Measurements from ENCODE around the gene RCBTB1.

Gene RCBTB1

DNA sequence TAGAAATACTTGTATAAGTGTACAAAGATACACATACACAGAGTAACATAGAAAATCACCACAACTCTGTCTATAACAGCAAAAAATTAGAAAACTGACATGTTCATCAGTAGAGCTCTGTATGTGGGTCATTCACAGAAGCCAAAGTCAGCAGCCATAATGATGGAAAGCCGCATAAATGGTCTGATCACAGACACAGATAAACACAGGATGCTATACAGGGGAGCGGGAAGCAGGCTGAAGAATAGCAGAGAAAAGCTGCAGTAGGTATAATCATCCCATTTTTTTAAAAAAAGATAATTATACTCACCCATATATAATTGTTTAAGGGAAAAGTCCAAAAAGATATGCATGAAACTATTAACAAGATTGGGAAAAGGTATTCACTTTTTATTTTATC is 31.5 kb downstream of the RCBTB1 start:
- no peak for DNase-seq

DNA sequence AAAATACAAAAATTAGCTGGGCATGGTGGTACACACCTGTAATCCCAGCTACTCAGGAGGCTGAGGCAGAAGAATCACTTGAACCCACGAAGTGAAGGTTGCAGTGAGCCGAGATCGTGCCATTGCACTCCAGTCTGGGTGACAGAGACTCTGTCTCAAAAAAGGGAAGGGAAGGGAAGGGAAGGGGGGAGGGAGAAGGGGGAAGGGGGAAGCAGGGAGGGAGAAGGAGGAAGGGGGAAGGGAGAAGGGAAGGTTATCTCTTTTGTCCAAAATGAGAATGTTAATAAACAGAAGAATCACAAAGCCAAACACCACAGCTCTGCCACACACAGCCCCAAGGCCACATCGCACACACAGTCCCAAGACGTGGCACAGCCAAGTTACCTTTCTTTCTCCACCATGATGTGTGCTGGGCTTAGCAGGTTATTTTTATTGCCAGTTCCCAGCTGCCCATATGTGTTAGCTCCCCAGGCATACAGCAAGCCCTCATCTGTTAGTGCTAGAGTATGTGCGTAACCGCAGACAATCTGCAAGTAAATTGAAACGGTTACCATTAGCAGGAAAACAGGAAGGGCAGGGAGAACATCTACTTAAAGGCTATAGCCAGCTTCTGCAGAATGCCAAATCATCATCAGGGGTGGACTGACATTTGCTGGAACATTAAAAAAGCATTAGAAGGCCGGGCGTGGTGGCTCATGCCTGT is 34.3 kb downstream of the RCBTB1 start:
- DNase-seq = no peak

DNA sequence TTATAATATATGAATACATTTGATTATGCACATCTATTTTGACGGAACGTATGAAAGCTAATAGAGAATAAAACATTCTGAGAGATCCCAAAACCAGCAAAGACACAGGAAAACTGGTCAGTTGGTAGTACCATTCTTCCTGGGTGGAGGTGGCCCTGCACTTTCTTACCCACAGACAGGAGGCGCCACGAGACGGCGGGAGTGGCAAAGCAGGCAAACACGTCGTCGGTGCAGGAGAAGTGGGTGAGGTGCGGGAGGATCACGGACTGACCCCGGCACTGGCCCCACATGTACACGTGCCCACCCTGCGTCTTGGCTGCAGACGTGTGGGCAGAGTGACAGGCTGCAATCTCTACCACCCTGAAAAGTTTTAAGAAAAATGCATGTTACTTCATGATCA is 36.1 kb downstream of the RCBTB1 start:
- DNase-seq = no peak

DNA sequence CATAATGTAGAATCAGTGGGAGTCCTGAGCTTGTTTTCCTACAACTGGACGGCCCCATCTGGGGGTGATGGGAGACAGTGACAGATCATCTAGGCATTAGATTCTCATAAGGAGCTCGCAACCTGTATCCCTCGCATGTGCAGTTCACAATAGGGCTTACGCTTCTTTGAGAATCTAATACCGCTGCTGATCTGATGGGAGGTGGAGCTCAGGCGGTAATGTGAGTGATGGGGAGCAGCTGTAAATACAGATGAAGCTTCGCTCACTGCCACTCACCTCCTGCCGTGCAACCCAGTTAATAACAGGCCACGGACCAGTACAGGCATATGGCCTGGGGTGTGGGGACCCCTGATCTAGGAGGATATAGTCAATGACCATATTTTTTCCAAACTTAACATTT is 38.8 kb downstream of the RCBTB1 start:
- DNase-seq = no peak

DNA sequence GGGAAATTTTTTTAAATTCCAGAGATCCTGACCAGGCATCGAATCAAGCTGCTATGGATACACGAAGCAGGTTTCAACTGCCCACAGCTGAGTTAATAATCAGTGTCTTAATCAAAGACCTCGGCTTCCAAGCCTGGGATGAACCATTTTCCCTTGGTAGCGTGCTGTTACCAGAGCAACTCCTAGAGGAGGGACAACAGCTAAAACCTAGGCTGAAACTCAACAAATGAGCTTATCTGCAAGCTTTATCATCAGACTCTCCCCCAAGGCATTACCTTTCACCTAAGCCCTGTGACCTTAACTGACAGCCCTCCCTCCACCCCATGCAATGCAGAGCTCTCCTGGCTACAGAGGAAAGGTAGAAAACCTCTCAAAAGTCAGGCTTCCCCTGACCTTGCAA is 39.7 kb downstream of the RCBTB1 start:
- DNase-seq = no peak

DNA sequence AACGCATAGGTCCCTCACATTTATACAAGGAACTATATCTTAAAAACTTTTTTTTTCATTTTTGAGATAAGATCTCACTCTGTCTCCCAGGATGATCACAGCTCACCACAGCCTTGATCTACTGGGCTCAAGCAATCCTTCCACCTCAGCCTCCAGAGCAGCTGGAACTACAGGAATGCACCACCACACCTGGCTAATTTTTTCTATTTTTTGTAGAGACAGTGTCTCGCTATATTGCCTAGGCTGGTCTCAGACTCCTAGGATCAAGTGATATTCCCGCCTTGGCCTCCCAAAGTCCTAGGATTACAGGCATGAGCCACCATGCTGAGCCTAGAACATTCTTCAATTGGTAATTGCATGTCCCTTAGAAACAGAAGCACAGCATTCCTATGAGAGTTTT is 41.7 kb downstream of the RCBTB1 start:
- DNase-seq = no peak

DNA sequence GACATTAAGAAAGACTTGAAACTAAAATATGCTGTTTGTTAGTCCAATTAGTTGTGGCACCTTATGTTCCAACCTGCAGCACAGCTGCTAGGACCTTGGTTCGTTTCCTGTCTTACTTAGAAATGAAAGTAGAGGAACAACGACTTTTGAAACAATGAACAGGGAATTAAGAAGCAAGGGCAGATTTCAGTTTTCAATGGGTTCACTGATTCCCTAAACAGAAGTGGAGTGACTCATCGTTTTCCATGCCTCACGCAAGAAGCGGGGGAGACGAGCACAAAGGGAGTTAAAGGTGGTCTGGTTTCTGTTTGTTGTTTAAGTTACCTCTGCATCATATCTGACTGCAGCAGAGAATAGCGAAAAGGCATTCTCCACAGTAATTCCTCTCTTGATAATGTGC is 44.8 kb downstream of the RCBTB1 start:
- no peak for DNase-seq

DNA sequence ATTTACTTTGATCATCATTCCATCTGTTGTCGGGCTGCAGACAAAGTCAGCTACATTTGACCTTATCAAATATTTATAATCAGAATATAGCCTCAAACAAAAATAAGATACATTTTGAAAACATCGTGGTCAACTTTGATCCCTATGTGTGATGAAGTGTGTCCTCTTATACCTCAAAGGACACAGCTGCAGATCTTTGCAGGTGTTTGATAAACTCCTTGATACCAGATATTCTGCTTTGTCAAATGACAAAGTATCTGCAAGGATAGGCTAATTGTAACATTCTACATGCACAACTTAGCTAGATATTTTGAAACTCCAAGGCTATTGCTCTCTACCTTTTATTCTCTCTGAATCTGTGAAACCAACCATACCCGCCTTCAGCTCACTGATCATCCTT is 45.6 kb downstream of the RCBTB1 start:
- no peak for DNase-seq

DNA sequence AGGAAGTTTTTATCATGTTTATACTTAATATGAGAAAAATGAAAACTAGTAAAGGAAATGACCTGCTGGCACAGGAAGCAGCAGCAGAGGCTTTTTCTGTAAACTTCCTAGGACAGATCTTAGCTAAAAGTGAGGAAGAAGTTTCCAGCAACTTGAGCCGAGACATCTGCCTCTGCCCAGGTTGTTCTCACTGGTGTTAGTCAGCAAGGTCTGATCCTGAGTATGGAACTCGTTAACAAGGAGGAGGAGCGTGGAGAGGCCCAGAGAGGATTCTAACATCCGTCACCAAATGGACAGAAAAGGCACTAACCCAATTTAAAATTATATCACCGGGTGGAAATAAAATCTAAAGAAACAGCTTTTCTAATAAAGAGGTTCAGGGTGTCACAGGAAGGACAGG is 46.0 kb downstream of the RCBTB1 start:
- DNase-seq = no peak

DNA sequence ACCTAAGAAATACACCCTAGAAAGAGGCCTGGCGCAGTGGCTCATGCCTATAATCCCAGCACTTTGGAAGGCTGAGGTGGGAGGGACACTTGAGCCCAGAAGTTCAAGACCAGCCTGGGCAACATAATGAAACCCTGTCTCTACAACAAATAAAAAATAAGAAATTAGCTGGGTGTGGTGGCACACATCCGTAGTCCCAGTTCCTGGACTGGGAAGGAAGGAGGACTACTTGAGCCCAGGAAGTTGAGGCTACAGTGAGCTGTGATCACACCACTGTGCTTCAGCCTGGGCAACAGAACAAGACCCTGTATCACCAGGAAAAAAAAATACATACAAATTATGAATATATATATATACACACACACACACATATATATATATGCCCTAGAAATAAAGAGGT is 47.0 kb downstream of the RCBTB1 start:
- no peak for DNase-seq

DNA sequence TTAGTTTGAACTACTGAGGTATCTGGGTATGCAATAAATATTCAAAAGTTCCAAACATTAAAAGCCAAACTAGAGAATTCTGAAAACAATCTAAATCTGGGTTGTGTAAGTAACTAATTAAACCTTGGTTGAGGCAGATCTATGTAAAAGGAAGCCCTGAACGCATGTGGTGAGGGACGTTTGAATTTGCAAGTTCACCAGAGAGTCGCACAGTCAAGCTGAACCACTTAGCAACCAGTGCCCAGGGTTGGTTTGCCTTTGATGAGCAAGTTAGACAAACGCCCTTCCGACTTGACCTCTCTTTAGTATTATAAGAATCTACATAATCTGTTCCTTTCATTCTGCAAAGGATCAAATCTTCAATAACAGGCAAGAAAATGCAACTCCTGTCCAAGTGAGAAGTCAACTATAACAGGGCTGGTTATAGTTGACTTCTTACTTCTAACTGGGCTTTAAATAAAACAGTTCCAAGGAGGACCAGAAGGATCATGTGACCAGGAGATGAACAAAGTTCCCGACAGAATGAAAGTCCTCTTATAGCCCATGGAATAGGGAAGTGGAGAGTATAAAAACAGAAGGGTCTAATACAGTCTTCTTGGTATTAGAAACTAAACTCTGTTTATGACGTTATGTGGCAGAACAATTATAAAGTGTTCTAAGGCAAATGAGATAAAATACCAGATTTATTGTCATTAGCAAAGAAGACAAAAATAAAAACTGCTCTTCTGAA is 49.0 kb downstream of the RCBTB1 start:
- no peak for DNase-seq

DNA sequence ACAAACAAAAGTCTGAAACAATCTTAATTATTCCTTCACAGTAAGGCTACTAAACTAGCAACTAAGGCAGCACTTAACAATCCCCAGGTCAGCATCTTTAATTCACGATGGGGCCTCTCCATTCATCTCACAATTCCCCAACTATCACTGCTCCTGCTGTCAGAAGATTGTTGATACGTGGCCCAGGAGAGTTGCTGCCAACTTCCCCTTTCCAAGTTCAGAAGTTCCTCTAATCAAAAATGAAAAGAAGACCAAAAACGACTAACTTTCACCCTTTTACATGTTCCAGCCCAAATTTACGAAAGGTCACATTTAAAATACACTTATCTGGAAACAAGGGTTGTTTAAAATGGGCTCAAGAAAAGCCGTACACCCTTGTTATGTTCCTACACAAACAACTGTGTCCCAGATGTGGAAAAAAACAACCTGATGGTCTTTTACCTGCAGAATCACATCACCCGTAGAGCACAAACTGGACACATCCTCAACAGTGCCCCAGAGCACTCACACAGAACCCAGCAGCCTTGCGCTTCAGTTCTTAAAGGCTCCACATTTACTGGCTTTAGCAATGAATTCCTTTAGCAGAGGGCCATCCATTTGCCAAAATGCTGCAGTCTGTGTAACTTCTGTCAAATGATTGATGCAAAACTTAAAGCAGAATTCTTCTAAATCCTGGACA is 51.6 kb downstream of the RCBTB1 start:
- no peak for DNase-seq

DNA sequence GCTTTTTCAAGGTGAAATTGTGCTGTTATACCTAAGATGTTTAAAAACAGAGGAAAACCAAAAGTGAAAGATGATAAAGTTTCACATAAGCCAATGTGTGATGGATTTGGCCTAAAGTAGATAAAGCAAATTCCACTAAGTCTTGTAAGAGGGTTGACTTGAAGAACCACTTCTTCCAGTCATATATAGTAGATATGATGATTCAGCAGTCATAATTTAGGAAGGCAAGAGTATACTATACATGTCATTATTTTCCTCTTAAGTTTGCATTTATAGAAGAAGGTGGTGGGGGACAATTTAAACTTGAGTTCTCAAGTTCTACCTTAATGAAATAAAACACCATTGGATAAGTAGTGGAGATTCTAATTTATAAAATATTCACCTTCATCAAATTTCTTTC is 52.3 kb downstream of the RCBTB1 start:
- DNase-seq = no peak

DNA sequence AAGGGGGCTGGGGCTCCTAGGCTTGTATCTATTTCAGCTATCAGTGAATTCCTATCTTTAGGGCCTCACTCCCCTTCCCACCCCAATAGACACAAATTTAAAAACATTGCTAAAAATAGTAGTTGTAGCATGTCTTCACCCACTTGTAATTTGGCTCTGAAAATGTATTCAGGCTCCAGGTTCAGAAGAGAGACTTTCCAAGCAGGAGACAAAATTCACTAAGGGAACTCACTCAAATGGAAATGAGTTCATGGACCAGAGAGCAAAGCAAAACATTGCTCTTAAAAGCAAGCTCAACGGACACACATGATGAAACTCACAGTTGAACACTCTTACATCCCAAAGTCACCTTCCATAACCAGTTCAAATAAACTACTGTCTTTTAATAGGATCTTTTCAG is 52.8 kb downstream of the RCBTB1 start:
- no peak for DNase-seq

DNA sequence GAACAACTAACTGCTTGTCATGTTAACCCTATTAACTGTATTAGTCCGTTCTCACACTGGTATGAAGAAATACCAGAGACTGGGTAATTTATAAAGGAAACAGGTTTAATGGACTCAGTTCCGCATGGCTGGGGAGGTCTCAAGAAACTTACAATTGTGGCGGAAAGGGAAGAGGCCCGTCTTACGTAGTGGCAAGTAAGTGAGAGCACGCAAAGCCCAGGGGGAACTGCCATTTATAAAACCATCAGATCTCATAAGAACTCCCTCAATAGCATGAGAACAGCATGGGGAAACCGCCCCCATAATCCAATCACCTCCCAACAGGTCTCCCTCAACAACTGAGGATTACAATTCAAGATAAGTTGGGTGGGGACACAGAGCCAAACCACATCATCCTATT is 54.9 kb downstream of the RCBTB1 start:
- DNase-seq = no peak

DNA sequence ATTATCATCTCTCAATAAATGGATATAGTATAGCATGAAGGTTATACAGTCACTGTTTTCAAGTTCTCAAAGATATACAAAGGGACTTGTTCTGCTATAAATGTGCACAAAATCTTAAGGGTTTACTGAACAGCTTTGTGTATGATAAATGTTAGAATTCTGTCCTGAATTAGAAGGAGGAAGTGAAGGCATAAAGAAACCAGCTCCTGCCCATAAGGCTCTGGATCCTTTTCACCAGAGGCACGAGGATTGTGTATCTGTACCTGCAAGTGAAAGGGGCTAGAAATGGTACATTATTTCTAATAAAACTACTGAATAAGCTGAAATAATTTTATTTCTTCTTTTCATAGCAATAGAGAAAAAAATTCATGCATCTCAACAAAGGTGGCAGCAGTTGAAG is 57.2 kb downstream of the RCBTB1 start:
- no peak for DNase-seq

DNA sequence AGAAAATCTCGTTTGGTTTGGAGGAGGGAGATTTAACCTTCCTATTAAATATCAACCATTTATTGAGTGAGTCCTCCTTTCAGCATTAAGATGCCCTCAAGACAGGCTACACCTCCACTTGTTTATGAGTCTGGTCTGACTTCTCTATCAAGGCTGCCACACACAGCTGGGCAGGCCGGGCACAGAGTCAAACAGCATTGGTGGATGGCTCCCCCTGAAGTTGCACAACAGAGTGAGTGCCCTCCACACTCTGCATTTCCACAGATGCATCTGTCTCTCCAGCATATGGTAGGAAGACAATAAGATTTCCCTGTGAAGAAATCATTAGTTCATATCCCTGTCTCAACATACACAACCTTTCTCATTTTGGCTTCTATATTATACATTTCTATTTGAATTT is 58.2 kb downstream of the RCBTB1 start:
- DNase-seq = no peak

DNA sequence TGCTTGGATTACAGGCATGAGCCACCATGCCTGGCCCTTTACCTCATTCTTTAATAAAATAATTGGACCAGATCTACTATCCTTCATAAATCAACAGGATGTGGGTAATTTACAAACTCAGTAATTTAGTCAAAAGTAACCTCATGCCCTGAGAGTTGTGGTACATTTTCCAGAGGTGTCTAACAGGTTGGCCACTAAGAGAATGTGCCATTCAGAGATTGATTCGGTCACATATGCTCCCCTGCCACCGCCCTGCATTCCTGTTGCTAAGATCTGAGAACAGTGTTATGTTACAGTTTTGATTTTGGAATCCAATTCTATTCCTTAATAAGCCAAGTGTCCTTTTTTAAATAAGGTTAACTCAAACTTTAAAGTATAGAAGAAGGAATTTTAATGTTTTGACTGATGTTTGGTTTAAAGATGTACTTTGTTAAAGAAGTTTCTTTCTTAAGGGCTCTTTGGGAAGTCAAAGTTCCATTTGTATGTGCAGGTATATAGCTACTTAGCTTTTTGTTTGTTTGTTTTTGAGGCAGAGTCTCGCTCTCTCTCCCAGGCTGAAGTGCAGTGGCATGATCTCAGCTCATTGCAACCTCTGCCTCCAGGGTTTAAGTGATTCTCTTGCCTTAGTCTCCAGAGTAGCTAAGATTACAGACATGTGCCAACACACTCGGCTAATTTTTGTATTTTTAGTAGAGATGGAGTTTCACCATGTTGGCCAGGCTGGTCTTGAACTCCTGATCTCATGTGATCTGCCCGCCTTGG is 60.4 kb downstream of the RCBTB1 start:
- DNase-seq = no peak

DNA sequence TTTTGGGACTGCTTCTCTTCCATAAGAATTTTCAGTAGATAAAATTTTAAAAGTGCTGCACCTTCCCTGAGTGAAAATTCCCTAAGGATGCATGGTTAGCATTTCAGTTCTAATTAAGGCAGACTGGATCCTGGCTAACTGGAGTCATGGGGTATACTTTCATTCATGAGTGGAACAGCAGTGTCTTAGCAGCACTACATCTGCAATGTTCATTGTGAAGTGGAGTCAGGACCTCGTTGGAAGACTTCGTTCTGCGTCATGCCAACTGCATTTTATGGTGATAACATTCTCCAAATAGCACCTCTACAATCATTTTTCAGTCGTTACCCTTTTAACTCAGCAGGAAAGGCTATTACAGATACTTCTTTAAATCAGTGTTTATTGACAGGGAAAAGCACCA is 64.1 kb downstream of the RCBTB1 start:
- no peak for DNase-seq

DNA sequence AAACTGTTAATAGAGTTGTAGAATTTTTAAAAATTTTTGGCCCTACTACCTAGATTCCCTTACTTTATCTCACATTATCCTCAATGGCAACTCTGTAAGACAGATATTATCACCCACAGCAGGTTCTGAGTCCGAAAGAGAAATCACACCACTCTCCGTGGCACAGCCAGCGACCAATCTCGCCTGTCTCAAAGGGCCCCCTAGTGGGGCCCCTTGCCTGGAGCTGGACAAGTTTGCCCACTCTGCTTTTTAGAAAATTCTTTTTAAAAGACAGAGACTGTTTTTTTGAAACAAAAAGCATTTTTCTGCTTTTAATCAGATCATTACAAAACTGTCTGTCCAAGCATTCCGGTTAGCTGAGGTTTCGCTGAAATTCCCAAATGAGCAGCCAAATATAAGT is 67.9 kb downstream of the RCBTB1 start:
- DNase-seq = no peak

DNA sequence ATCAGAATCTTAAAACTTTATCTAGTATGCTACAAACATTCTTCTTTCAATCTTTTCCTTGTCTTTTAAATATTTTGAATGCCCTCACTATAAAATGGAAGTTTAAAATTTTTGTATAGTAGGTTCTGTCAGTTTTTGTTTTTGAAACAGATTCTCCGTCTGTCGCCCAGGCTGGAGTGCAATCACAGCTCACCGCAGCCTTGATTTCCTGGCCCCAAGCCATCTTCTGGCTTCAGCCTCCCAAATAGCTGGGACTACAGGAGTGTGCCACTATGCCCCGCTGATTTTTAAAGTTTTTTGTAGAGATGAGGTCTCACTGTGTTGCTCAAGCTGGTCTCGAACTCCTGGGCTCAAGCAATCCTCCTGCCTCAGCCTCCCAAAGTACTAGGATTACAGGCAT is 68.9 kb downstream of the RCBTB1 start:
- DNase-seq = no peak

DNA sequence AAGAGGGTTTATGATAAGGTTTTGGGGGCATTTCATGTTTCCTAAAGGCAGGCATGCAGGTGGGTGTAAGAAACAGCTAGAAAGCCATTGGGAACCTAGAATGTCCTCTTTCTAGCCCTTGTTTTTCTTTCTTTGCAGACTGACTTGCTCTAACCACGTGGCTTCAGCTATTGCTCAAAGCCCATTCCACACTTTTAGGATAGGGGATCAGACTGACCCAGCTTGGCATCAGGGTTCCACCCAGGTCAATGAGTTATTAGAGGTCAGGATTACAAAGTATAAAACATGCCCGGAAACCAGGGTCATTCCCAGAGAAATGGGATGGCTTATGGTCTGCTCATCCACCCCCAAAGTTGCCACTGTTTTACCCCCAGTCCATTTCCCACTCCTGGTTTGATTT is 72.8 kb downstream of the RCBTB1 start:
- DNase-seq = no peak

DNA sequence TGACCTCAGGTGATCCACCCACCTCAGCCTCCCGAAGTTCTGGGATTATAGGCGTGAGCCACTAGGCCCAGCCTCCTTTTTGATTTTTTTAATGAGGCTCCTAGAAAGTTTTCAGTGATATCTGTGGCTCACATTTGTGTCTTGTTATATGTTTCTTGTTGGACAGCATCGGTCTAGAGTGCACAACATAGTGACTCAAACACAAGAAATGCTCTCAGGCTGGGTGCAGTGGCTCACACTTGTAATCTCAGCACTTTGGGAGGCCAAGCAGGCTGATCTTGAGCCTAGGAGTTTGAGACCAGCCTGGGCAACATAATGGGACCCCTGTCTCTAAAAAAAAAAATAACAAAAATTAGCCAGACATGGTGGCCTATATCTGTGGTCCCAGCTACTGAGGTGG is 81.4 kb downstream of the RCBTB1 start:
- no peak for DNase-seq

DNA sequence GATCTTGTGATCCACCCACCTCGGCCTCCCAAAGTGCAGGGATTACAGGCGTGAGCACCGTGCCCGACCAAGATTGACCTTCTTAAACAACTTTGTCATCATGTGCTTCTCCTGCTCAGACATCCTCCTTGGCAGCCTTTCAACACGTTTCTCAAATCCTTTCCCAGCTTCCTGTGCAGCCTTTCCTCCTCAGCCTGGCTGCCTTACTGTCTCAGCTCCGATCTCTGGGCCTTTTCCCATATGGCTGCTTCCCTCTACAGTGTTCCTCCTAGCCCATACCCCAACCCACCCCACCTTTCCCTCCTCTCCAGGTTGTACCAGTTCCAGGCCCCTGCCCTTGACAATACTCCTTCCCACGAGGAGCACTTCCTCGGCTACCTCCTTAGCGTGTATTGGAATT is 82.4 kb downstream of the RCBTB1 start:
- DNase-seq = no peak
